DMS153 (cell line): ENCODE data around the gene PRKCZ.

Experiments
- DNase-seq: peaks from one replicate; lab custom pipeline; 2025; lab: John Stamatoyannopoulos, UW

Gene PRKCZ

DNA sequence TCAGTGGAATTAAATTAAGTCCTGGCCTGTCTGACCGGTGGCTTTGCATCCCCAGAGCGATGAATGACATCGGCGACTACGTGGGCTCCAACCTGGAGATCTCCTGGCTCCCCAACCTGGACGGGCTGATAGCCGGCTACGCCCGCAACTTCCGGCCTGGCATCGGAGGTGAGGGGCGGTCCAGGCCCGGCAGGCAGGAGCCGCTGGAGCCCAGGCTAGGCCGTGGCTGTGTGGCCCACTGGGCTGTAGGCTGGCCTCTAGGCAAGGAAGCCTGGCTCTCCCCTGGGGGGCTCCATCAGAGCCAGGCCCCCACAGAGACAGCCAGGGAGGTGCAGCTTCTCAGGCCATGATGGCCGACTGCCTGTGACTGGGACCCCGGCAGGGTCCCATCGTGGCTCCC lies 25.3 kb upstream of the PRKCZ start:
- DNase-seq = no peak

DNA sequence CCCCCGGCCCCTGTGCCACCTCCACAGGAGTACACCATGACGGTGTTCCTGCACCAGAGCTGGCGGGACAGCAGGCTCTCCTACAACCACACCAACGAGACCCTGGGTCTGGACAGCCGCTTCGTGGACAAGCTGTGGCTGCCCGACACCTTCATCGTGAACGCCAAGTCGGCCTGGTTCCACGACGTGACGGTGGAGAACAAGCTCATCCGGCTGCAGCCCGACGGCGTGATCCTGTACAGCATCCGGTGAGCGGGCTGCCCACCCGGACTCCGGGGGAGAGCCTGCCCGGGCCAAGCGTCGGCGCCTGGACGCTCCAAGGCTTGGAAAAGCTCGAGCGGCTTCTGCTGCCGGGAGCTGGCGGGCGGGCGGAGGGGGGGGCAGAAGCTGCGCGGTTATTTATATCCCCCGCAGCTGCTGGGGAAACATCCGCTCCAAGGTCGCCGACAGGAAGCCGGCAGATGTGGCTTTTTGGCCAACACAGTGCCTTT lies 24.7 kb upstream of the PRKCZ start:
- DNase-seq = no peak

DNA sequence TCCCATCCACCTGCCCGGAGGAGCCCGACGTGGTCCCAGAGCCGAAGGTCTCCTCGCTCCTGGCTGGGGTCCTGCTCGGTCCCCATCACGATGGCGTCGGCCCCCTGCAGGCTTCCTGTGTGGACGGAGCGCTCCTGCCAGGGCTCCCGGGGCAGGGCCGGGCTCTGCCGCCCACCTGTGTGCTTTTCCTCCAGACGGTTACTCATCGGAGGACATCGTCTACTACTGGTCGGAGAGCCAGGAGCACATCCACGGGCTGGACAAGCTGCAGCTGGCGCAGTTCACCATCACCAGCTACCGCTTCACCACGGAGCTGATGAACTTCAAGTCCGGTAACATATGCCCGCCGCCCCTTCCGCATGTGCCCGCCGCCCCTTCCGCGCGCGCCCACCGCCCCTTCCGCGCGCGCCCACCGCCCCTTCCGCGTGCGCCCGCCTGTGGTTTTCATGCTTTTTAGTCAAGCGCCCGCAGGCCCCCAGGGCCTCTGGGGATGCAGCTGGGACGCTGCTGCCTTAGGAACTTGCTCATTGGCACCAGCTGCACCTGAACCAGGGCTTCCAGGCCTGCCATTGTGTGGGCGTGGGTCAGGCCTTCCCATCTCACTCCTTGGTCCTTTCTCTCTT lies 22.1 kb upstream of the PRKCZ start:
- no peak for DNase-seq

DNA sequence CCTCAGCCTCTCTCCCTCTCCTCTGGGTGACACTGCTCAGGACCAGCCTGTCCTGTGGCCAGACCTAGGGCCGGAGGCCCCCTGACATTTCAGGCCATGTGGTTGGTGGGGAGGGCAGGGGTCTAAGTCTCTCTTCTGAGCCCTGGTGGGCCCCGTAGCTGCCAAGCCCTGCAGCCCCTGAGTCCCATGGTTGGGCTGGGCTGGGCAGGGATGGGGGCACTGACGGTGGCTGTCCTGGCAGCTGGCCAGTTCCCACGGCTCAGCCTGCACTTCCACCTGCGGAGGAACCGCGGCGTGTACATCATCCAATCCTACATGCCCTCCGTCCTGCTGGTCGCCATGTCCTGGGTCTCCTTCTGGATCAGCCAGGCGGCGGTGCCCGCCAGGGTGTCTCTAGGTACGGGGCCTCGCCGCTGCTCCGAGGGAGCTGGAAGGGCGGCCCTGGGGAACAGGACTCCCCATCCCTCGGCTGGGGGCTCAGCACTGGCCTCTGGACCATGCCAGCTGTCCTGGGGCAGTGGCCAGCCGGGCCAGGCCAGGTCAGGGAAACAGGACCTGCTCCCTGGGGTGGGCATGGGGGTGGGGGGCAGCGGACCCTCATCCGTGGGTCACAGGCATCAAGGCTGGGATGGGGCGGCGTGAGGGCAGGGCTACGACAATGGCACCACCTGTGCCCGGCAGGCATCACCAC lies 21.2 kb upstream of the PRKCZ start:
- DNase-seq = no peak

DNA sequence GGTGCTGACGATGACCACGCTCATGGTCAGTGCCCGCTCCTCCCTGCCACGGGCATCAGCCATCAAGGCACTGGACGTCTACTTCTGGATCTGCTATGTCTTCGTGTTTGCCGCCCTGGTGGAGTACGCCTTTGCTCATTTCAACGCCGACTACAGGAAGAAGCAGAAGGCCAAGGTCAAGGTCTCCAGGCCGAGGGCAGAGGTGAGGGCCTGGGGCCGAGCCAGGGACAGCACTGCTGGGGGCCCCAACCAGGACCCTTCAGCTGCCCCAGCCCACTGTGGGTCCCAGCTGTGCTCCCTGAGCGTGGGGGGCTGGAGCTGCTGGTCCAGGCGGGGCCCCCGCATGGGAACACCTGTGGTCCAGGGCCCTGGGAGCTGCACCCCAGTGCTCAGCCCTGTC lies 20.6 kb upstream of the PRKCZ start:
- no peak for DNase-seq

DNA sequence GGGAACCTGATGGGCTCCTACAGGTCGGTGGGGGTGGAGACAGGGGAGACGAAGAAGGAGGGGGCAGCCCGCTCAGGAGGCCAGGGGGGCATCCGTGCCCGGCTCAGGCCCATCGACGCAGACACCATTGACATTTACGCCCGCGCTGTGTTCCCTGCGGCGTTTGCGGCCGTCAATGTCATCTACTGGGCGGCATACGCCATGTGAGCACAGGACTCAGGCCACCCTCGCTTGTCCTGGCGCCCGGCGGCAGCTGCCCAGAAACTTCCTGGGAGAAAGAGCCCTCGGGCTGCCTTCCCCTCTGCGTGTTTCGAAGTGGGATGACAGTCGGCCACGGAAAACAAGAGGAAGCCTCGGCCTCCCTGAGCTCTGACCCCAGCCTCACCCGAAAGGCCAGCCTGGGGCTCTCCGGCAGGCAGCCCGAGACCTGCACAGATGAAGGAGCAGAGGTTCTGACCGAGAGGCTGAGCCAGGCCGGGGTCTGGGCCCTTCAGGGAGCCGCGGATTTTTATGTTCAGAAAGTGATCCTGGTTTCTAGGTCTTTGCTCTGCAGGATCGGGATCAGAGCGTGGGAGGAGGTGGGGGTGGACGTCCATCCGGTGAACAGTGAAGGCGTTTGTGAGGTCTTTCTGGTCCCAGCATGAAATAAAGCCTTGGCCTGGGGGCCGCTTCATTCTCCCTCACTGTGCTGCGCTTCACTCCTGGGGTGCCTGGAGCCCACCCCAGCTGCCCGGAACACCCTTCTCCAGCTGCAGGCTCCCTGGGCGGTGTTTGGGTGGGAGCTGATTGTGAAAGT lies 19.9 kb upstream of the PRKCZ start:
- no peak for DNase-seq

DNA sequence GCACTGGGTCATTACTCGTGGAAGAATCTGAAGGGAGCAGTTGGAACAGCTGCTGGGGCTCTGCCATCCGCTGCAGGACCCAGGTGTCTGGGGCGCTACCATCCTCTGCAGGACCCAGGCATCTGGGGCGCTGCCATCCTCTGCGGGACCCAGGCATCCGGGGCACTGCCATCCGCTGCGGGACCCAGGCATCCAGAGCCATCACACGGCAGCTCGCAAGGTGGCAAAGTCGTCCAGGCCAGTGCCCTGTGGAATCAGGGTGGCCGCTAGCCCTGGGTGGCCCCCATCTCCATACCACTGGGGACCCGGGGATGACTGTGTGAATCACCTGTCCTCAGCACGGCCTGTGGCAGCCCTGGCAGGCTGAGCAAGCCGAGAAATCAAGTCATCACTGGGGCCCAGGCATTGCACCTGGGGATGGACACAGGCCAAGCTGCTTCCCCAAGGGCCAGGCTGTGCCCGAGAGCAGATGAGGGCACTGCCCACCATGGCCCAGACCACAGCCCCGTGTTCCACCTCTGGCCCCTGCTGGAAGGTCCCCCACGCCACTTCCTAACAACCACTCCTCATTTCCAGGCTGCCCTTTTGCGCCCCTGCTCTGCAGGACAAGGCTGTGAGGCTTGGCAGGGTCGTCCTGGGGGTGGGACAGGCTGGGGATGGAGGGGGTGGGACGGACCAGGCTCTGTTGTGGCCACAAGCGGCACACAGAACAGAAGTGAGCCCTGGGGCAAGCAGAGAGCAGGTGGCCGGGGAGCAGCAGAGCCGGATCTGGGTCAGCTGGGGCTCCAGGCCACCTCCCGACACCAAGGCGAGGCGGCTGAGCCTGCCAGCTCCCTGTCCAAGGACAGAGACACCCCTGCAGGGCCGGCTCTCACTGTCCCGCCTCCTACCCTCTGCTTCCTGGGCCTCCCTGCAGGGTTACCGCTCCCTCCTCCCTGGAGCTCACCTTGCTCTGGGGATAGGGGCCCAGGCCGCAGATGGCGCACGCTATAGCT lies 18.4 kb upstream of the PRKCZ start:
- DNase-seq = no peak

DNA sequence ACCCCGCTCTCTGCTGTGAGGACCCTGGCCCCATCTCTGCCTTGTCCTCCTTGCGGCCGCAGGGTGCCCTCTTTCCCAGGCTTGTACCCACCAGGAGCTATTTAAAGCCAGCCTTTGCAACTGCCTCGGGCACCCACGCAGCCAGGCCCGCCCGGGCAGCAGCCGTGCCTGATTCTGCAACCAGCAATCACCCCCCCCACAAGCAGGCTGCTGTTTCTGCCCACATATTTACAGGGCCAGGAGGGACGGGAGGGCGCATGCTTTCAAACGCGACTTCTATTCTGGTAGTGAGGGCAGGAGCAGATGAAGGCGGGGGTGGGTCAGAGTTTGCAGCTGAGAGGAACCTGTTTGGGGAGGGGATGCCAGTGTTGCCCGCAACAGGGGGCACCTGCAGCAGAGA lies 17.5 kb upstream of the PRKCZ start:
- no peak for DNase-seq

DNA sequence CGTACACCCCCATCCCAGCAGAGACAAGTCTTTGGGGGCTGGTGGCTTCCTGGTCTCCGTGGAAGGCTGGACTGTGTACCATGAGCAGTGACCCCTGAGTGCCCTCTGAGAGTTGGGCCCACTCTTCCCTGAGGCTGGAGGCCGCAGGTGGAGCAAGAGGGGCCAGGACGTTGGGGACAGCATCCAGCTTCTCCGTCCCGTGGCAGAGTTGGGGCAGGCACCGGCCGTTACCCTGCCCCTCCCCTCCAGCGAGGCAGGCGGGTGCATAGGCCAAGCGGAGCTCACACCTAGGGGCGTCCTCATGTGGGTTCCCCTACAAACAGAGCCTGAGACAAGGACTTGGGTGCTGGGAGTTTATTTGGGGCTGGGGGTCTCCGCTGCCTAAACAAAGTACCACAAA lies 17.0 kb upstream of the PRKCZ start:
- DNase-seq = no peak

DNA sequence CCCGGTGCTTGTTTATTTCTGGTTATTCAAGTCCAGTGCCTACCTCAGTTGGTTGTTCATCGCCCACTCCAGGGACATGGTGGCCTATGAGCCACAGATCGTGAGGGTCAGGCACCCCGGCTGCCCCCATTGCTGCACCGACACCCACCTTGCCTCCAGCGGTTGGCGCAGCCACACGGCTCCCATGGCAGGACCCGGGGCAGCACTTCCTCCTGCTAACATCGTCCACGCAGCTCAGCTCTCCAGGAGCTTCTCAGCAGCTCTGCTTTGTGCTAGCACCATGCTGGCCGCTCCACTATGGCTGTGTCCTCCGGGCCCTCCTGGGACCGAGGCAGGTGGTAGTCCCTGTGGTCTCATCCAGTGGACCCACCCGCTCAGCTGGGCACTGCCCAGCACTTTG lies 13.9 kb upstream of the PRKCZ start:
- DNase-seq = no peak

DNA sequence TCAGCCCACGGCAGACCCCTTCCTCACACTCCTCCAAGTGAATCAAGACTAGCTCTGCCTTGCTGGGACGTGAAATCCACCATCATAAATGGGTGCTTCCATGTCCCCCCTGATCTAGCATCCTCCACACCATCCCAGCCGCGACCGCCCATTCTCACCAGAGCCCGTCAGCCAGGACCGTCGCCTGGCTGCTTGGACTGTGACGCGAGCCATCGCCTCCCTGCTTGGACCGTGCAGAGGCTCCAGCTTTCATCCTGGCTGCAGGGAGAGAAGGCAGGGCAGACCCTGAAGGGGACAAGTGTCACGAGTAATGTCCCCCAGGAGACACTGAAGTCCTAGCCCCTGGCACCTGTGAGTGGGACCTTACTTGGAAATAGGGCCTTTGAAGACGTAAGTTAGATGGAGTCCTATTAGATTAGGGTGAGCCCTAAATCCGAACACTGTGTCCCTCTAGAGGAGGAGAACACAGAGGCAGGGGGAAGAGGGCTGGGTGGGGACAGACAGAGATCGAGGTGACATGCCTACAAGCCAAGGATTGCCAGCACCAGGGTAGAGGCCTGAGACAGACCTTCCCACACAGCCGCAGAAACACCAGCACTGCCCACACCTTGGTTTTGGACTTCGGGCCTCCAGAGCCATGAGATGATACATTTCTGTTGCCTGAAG lies 12.8 kb upstream of the PRKCZ start:
- DNase-seq = no peak

DNA sequence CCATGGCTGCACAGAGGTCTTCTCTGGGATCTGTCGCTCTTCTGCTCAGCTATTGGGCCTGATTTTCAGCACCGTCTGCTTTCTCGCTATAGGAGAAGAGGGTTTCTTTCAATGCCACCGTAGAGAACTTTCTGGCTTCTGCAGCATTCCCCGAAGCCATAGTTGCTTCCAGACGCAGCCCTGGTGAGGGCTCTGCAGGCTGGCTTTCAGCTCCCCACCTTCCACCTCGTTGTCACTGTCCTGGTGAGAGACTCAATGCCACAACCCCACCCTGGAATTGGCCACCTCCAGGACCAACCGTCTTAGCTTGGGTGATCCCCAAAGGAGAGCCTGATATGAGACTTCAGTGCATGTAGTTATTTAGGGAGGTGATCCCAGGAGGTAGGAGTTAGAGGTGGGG lies 12.0 kb upstream of the PRKCZ start:
- DNase-seq = no peak

DNA sequence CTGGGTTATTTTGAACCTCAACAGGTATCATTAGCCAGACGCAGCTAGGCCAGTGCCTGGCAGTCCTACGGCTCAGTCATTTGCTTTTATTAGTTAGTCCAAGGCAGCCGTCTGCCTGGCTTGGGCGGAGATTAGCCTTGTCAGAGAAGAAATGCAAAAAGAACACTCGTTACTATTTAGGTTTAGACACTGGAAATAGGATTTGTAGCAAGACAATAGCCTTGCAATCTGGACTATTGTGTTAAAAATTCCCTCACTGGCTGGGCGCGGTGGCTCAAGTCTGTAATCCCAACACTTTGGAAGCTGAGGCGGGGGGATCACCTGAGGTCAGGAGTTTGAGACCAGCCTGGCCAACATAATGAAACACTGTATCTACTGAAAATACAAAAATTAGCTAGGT lies 11.0 kb upstream of the PRKCZ start:
- DNase-seq = no peak

DNA sequence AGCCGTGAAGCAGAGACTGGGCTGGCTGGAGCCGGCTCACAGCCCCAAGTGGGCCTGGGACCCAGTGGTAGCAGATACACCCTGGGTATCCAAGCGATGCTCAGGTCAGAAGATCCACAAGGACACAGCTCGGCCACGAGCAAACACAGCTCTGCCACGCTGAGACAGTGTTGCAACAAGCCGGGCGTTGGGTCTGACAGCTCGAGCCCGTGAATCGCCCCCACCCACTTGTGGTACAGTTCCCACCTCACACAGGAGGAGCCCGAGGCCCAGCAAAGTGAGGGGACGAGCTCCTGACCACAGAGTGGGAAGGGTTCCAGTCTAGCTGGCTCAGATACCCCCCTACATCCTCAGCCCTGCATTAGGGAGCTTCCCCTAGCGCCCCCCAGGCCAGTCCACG lies 8.9 kb upstream of the PRKCZ start:
- no peak for DNase-seq

DNA sequence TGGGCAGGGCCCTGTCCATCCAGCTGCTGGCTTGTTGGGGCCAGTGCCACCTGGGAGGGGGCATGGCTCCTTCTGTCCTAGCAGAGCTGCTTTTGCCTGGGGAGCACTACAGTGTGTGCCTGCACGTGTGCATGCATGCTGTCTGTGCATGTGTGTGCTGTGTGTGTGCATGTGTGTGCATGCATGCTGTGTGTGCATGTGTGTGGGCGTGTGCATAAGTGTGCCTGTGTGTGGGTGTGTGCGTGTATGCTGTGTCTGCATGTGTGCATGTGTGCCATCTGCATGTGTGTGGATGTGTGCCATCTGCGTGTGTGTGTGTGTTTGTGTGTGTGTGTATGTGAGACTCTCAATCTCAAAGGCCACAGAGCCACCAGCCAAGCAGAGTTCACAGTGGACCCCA lies 8.3 kb upstream of the PRKCZ start:
- DNase-seq = no peak

DNA sequence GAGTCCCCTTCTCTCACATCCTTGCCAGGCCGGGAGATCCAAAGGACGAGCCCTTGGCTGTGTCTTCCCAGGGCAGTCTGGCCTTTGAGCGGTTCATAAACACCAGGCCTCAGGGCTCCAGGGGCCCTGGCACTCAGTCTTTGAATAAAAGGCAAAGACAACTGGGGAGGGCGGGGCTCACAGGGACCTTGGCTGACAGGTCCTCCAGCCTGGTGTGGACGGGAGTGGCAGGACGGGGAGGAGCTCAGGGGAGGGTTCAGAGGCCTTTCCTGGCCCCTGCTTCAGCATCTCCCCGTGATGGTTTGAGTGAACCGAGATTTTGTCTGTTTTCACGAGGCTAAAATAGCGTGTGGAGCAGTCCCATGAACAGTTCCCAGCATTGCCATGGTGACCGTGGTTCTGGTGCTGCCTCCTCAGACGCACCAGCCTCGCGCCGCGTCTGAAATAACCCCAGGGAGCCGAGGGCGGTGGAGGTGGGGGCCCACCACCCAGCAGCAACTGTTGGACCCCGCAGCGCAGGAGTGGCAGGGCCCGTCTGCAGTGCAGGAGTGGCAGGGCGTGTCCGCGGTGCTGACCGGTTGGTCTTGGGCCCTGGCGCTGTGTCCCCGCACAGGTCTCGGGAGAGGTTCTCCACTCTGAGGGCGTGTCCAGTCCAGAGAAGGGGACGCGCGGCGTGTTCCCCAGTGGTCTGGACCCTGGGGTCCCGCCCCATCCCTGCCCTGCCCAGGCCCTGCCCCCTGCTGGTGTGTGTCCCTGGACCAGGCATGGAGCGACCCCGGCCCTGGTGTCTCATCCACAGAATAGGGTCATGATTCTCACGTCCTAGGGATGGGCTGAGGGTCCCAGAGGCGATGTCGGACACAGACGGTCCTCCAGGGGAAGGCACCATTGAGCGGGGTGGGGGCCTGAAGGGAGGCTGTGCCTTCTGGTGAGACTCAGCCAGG lies 7.1 kb upstream of the PRKCZ start:
- DNase-seq = no peak

DNA sequence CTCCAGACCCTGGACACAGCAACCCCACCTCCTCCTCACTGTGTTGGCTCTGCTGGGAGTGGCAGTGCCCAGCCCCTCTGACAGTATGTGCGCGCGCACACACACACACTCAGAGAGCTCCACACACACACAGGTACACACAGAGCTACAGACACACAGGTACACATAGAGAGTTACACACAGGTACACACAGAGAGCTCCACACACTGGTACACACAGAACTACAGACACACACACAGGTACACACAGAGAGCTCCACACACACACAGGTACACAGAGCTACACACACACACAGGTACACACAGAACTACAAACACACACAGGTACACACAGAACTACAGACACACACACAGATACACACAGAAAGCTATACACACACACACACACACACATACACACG lies 6.3 kb upstream of the PRKCZ start:
- no peak for DNase-seq

DNA sequence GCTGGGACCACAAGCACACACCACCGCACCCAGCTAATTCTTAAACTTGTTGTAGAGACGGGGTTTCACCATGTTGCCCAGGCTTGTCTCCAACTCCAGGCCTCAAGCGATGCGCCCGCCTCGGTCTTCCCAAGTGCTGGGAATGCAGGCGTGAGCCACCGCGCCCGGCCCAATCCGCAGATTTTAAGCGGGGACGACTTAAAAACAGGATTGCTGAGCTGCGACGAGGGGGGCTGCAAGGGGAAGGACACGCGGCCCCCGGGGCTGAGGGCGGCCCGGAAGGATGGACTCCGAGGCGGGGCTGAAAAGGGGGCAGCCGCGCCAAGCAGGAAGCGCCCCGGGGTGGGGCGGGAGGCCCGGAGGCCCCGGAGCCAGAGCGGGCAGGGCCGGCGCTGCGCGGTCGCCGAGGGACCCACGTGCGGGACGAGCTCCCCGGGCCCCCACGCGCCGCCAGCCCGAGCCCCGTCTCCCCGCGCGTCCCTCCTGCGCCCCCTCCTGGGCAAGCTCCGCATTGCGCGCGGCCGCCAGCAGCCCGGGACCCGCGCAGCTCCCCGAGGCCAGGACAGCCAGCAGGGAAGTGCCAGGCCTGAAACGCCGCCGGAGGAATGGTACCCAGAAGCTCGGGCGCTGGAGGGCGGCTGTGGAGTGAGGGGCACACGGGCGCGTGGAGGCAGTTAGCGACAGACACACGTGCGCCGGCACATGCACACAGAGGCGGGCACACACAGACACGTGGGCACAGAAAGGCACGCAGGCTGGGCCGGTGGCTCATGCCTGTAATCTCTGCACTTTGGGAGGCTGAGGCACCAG lies 5.5 kb upstream of the PRKCZ start:
- DNase-seq = no peak

DNA sequence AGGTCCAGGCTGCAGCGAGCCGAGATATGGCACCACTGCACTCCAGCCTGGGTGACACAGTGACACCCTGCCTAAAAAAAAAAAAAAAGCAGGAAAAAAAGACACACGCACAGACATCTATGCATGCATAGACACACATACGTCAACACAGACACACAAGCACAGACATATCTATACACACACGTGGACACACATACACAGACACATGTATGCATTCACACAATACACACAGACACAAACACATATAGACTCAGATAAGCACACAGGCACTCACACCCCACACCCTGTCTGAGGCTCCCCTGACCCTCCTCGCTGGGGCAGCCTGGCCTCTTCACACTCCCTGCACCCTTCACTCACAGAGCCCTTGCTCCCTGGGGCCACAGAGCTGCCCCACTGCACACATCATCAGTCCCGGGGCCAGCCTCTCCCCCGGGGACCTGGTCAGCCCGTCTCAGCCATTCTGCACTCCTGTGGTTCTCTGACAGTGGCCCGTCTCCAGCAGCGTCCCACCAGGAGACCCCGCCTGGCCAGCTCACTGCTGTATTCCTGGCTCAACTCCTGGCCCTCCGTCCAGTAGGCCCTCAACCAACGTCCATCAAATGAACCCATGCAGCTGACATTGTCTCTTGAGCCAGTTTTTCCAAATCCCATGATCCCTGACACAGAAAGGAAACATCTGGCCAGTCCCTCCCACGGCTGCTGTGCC lies 4.6 kb upstream of the PRKCZ start:
- no peak for DNase-seq
